Neural crest cell (in vitro differentiated cells): ENCODE results near the gene BICDL2. TPM values are rescaled to one million over a fixed set of nuclear protein-coding genes. Genes with fewer than 3 reads are reported as not detected.

ENCODE experiments used
- DNase-seq: peaks from one replicate; pipeline ENCODE4 v3.0.0; 2021; ENCODE audit warnings: low read depth, mixed read lengths, low spot score
- H3K27ac Mint-ChIP-seq: one replicate; pipeline ENCODE4 v1.8.0; 2021; ENCODE audit warnings: mild to moderate bottlenecking, mixed read lengths; ENCODE audit not compliant: unreplicated experiment
- H3K27me3 Mint-ChIP-seq: 2 replicates; pipeline ENCODE4 v1.8.0; 2021; ENCODE audit warnings: low read depth, mild to moderate bottlenecking, mixed read lengths
- H3K36me3 Mint-ChIP-seq: 2 replicates; pipeline ENCODE4 v1.8.0; 2021; ENCODE audit warnings: low read depth, mild to moderate bottlenecking, mixed read lengths
- H3K4me1 Mint-ChIP-seq: 2 replicates; pipeline ENCODE4 v1.8.0; 2021; ENCODE audit warnings: mixed read lengths
- H3K4me3 Mint-ChIP-seq: one replicate; pipeline ENCODE4 v1.8.0; 2021; ENCODE audit warnings: mild to moderate bottlenecking, mixed read lengths
- H3K9me3 Mint-ChIP-seq: 2 replicates; pipeline ENCODE4 v1.8.0; 2021; ENCODE audit warnings: mixed read lengths
- total RNA-seq: library from RNA; stranded (reverse); gene quantifications from 2 replicates; pipeline ENCODE4 v1.2.1, GENCODE V29; 2021
- TF ChIP-seq, protein P1 (sequence below): fragments of 200-600 bp; sonication (generic); conservative IDR thresholded peaks from 2 replicates; pipeline ENCODE4 v1.5.0; 2021; ENCODE audit warnings: antibody characterized with exemption, mild to moderate bottlenecking

BICDL2 gene
- total RNA-seq, 1 donor from 2014 or later = not detected

DNA sequence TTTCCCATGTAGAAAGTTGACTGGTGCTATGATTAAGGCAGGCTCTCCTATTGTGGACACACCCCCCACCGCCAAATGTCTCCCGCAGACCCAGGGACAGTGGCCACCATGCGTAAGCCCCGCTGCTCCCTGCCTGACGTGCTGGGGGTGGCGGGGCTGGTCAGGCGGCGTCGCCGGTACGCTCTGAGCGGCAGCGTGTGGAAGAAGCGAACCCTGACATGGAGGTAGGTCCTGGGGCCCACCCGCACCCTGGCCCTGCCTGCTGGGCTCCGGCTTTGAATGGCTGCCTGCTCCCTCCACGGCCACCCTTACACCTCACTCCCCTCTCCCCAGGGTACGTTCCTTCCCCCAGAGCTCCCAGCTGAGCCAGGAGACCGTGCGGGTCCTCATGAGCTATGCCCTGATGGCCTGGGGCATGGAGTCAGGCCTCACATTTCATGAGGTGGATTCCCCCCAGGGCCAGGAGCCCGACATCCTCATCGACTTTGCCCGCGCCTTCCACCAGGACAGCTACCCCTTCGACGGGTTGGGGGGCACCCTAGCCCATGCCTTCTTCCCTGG lies 13.3 kb upstream of the BICDL2 start:
- H3K27me3 Mint-ChIP-seq = peaks cover 50% of the 10 kb centered on the region
- no peaks in the 10 kb centered on the region for H3K9me3 Mint-ChIP-seq
- H3K4me3 Mint-ChIP-seq = peak overlapping the region; percentile 57
- no peak overlapping the region for H3K27ac Mint-ChIP-seq
- H3K36me3 Mint-ChIP-seq = peaks cover 3% of the 10 kb centered on the region
- no peak for DNase-seq
- TF ChIP-seq, protein P1, sequence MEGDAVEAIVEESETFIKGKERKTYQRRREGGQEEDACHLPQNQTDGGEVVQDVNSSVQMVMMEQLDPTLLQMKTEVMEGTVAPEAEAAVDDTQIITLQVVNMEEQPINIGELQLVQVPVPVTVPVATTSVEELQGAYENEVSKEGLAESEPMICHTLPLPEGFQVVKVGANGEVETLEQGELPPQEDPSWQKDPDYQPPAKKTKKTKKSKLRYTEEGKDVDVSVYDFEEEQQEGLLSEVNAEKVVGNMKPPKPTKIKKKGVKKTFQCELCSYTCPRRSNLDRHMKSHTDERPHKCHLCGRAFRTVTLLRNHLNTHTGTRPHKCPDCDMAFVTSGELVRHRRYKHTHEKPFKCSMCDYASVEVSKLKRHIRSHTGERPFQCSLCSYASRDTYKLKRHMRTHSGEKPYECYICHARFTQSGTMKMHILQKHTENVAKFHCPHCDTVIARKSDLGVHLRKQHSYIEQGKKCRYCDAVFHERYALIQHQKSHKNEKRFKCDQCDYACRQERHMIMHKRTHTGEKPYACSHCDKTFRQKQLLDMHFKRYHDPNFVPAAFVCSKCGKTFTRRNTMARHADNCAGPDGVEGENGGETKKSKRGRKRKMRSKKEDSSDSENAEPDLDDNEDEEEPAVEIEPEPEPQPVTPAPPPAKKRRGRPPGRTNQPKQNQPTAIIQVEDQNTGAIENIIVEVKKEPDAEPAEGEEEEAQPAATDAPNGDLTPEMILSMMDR = no peak
- peaks cover 4% of the 10 kb centered on the region for H3K4me1 Mint-ChIP-seq

DNA sequence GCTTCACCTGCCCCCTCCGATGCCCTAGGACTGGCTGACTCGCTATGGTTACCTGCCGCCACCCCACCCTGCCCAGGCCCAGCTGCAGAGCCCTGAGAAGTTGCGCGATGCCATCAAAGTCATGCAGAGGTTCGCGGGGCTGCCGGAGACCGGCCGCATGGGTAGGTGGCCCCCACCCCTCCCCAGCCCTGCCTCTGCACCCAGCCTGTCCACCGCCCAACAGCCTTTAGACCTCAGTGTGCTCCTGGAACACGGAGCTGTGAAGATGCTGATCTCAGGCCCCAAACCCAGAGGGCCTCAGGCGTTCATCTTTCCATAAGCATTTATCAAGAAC lies 10.6 kb upstream of the BICDL2 start:
- peaks cover 76% of the 10 kb centered on the region for H3K27me3 Mint-ChIP-seq
- TF ChIP-seq, protein P1 = no peak
- H3K36me3 Mint-ChIP-seq = peaks cover 3% of the 10 kb centered on the region
- peak overlapping the region; percentile 71 for H3K4me3 Mint-ChIP-seq
- no peak for DNase-seq
- H3K27ac Mint-ChIP-seq = no peak overlapping the region
- peaks cover 8% of the 10 kb centered on the region for H3K4me1 Mint-ChIP-seq
- H3K9me3 Mint-ChIP-seq = no peaks in the 10 kb centered on the region

DNA sequence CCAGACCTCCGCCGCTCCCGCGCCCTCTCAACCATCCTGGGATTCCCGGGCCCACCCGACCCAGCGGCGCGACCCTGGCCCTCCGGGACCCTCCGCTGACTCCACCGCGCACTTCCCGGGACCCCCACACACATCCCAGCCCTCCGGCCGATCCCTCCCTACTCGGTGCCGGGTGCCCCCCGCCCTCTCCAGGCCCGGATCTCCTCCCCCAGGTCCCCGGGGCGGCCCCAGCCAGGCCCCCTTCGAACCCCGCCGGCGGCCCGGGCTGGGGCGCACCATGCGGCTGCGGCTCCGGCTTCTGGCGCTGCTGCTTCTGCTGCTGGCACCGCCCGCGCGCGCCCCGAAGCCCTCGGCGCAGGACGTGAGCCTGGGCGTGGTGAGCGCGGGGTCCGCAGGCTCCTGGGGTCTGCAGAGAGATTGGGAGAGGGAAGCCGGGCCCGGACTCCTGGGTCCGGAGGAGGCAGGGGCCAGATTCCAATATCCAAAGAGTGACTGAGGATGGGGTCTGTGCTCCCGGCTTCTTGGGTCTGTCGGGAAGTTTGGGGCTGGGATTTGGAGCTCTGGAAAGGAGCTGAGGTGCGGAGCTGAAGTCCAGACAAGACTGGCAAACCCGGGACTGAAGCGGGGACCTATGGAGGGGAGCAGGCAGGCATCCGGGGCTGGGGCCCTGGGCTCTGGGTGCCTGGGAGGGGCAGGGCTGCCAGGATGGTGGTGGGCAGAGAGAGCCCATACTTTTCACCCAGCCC lies 10.1 kb upstream of the BICDL2 start:
- Mint-ChIP-seq H3K36me3 (peaks cover 3% of the 10 kb centered on the region), H3K4me1 (peaks cover 8% of the 10 kb centered on the region), H3K4me3 (peak overlapping the region; percentile 54), H3K27me3 (peaks cover 80% of the 10 kb centered on the region), H3K27ac (no peak overlapping the region), H3K9me3 (no peaks in the 10 kb centered on the region)
- TF ChIP-seq, protein P1 = no peak
- no peak for DNase-seq

DNA sequence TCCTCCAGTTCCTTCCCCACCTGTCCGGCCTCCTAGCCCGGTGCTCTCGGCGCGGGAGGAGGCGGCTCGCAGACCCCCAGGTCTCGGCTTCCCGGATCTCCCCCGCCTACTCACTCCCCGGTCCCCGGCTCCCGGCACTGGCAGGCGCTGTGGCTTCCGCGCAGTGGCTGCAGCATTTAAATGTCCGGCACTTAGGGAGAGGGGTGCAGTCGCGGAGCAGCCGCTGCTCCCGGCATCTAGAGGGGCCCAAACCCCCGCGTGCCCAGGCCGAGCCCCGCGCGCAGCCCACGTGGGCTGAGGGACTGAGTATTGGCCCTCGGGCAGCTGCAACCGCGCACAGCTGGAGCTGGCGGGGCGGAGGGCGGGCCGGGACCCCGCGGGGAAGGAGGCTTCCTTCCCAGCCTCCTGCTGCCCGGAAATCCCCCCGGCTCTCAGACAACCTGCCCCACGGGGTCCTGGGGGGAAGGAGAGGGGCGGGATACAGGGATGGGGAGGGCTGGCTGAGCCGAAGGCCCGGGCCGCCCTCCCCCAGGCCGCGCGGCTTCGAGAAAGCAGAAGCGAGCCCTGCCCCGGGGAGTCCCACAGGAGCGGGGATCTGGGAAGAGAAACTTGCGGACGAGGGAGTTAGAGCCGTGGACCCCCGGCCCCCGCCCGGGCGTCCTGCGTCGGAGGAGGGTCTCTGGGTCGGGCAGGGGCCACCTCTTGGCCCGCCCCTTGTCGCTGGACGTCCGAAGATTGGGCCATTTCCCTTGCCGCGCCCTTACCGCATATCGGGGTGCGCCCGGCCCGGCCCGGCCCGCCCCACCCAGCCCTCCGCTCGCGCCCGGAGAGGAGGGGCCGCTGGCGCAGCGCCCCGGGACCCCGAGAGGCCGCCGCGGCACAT lies 9.3 kb upstream of the BICDL2 start, which contains the start of gene MMP25:
Gene MMP25, plus strand, starts transcription at position 804 of the 883 bp plus-strand sequence. CDS start 357 bp downstream, outside the sequence.
- no peaks in the 10 kb centered on the region for H3K9me3 Mint-ChIP-seq
- DNase-seq = peak; percentile 39
- peaks cover 3% of the 10 kb centered on the region for H3K36me3 Mint-ChIP-seq
- peaks cover 8% of the 10 kb centered on the region for H3K4me1 Mint-ChIP-seq
- no peak within 1 kb of the TSS for H3K27ac Mint-ChIP-seq
- TF ChIP-seq, protein P1 = no peak
- H3K27me3 Mint-ChIP-seq = peaks cover 85% of the 10 kb centered on the region
- H3K4me3 Mint-ChIP-seq = peak within 1 kb of the TSS; percentile 84

DNA sequence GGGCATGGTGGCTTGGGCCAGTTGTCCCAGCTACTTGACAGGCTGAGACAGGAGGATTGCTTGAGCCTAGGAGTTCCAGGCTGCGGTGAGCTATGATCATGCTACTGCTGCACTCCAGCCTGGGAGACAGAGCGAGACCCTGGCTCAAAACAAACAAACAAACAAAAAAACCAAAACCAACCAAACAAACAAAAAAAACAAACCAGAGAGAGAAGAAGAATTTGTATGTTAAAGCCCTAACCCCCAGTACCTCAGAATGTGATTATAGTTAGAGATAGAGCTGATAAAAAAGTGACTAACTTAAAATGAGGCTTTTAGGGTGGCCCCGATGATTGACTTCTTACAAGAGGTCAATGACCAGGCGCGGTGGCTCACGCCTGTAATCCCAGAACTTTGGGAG lies 8.0 kb upstream of the BICDL2 start:
- Mint-ChIP-seq H3K36me3 (peaks cover 3% of the 10 kb centered on the region), H3K4me1 (peaks cover 8% of the 10 kb centered on the region), H3K27me3 (peaks cover 87% of the 10 kb centered on the region), H3K27ac (no peak overlapping the region), H3K4me3 (peak overlapping the region; percentile 84), H3K9me3 (no peaks in the 10 kb centered on the region)
- no peak for DNase-seq
- TF ChIP-seq, protein P1 = no peak
